Measurements from ENCODE around the gene NDUFAB1.
"Not testable (repeated sequence)": the region's sequence is repeated elsewhere in the genome, so short reads cannot be mapped to it uniquely, and the experiment has no call there.

NDUFAB1 gene

GRCh38 chr16:23556881-23557778 lies 39.0 kb downstream of the NDUFAB1 start, which contains the start of the genes EARS2 and UBFD1:
EARS2 (minus strand) TSS chr16:23557350; CDS start chr16:23557343, 7 bp downstream.
UBFD1 (plus strand) TSS chr16:23557727; CDS start chr16:23557743, 16 bp downstream.
- peak; percentile 98 for DNase-seq (ENCODE audit: low read depth)
- peak within 1 kb of the TSS; percentile 97 for H3K4me3 ChIP-seq (ENCODE audit: low read depth, low read length)
- peak; percentile 99 for TF ChIP-seq MYC (IDR thresholded peaks at IDR 0.05; ENCODE audit: low read depth, low read length)
- peak; percentile 63 for TF ChIP-seq CTCF (IDR thresholded peaks at IDR 0.05; ENCODE audit: low read depth, low read length)
- peak; percentile 51 for TF ChIP-seq POLR2A (IDR thresholded peaks at IDR 0.05; ENCODE audit: extremely low read depth, insufficient read length)
- TF ChIP-seq, protein P1, sequence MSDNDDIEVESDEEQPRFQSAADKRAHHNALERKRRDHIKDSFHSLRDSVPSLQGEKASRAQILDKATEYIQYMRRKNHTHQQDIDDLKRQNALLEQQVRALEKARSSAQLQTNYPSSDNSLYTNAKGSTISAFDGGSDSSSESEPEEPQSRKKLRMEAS (IDR thresholded peaks at IDR 0.05; ENCODE audit: low read depth, low read length): peak; percentile 99

- TF ChIP-seq, protein P1 (IDR thresholded peaks at IDR 0.05; ENCODE audit: low read depth, low read length): no peak
- no peak for TF ChIP-seq POLR2A (IDR thresholded peaks at IDR 0.05; ENCODE audit: extremely low read depth, insufficient read length)
- TF ChIP-seq MYC (IDR thresholded peaks at IDR 0.05; ENCODE audit: low read depth, low read length): no peak
- TF ChIP-seq CTCF (IDR thresholded peaks at IDR 0.05; ENCODE audit: low read depth, low read length): no peak
- peak; percentile 25 for DNase-seq (ENCODE audit: low read depth)
- H3K4me3 ChIP-seq (ENCODE audit: low read depth, low read length): no peak overlapping the region
These were observed 41.6 kb downstream of the NDUFAB1 start for GRCh38 chr16:23554536-23554935.

DNA sequence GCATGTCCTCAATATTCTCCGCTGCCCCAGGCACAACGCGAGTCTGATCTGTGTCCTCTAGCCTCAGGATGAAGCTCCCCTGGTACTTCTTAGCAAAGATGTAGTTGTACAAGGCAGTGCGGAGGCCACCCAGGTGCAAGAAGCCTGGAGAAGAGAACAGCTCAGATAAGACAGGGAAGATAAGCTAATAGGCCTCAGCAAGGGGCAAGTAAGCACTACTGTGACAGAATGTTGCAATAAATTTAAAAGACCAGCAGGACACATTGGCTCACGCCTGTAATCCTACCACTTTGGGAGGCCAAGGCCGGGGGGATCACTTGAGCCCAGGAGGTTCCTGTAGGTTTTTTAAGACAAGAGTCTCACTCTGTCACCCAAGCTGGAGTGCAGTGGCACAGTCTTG lies 44.0 kb downstream of the NDUFAB1 start:
- H3K4me3 ChIP-seq (ENCODE audit: low read depth, low read length): no peak overlapping the region
- no peak for DNase-seq (ENCODE audit: low read depth)
- TF ChIP-seq CTCF (IDR thresholded peaks at IDR 0.05; ENCODE audit: low read depth, low read length) (no peak), POLR2A (IDR thresholded peaks at IDR 0.05; ENCODE audit: extremely low read depth, insufficient read length) (no peak), MYC (IDR thresholded peaks at IDR 0.05; ENCODE audit: low read depth, low read length) (no peak)
- TF ChIP-seq, protein P1 (IDR thresholded peaks at IDR 0.05; ENCODE audit: low read depth, low read length): no peak

GRCh38 chr16:23549938-23550337 lies 46.2 kb downstream of the NDUFAB1 start:
- no peak for DNase-seq (ENCODE audit: low read depth)
- TF ChIP-seq, protein P1 (IDR thresholded peaks at IDR 0.05; ENCODE audit: low read depth, low read length): no peak
- TF ChIP-seq CTCF (IDR thresholded peaks at IDR 0.05; ENCODE audit: low read depth, low read length): no peak
- no peak for TF ChIP-seq MYC (IDR thresholded peaks at IDR 0.05; ENCODE audit: low read depth, low read length)
- TF ChIP-seq POLR2A (IDR thresholded peaks at IDR 0.05; ENCODE audit: extremely low read depth, insufficient read length): no peak
- H3K4me3 ChIP-seq (ENCODE audit: low read depth, low read length): no peak overlapping the region

DNA sequence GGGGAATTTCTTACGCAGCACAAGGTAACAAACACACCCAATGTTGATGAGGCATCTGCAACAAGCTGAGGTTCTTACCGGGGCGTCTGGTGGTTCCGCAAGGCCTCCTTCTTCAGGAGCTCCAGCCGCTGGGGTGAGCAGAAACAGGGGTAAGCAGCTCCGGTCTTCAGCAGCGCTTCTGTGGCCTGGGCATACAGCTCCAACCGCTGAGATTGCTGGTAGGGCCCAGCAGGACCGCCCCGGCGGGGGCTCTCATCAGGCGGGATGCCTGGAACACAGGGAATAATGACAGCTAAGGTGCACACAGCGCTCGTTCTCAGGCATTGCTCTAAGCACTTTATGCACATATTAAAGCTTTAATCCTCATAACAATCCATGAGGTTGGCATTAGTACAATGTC lies 51.7 kb downstream of the NDUFAB1 start:
- H3K4me3 ChIP-seq (ENCODE audit: low read depth, low read length): no peak overlapping the region
- TF ChIP-seq POLR2A (IDR thresholded peaks at IDR 0.05; ENCODE audit: extremely low read depth, insufficient read length) (no peak), MYC (IDR thresholded peaks at IDR 0.05; ENCODE audit: low read depth, low read length) (no peak), CTCF (IDR thresholded peaks at IDR 0.05; ENCODE audit: low read depth, low read length) (no peak)
- TF ChIP-seq, protein P1 (IDR thresholded peaks at IDR 0.05; ENCODE audit: low read depth, low read length): no peak
- no peak for DNase-seq (ENCODE audit: low read depth)

DNA sequence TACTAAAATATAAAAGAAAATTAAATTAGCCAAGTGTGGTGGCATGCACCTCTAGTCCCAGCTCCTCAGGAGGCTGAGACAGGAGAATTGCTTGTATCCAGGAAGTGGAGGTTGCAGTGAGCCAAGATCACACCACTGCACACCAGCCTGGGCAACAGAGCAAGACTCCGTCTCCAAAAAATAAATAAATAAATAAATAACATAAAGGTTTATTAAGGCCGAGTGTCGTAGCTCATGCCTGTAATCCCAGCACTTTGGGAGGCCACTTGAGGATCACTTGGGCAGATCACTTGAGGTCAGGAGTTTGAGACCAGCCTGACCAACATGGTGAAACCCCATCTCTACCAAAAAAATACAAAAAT lies 55.3 kb downstream of the NDUFAB1 start:
- not testable (repeated sequence) for H3K4me3 ChIP-seq (ENCODE audit: low read depth, low read length); DNase-seq (ENCODE audit: low read depth)

Measured in NB4 (cell line).